ENCODE data around the gene ABCD4. TPM values are rescaled to one million over a fixed set of nuclear protein-coding genes. Genes with fewer than 3 reads are reported as not detected.

The ABCD4 gene
- 61.1 and 63.7 TPM in 2 replicates for total RNA-seq

DNA sequence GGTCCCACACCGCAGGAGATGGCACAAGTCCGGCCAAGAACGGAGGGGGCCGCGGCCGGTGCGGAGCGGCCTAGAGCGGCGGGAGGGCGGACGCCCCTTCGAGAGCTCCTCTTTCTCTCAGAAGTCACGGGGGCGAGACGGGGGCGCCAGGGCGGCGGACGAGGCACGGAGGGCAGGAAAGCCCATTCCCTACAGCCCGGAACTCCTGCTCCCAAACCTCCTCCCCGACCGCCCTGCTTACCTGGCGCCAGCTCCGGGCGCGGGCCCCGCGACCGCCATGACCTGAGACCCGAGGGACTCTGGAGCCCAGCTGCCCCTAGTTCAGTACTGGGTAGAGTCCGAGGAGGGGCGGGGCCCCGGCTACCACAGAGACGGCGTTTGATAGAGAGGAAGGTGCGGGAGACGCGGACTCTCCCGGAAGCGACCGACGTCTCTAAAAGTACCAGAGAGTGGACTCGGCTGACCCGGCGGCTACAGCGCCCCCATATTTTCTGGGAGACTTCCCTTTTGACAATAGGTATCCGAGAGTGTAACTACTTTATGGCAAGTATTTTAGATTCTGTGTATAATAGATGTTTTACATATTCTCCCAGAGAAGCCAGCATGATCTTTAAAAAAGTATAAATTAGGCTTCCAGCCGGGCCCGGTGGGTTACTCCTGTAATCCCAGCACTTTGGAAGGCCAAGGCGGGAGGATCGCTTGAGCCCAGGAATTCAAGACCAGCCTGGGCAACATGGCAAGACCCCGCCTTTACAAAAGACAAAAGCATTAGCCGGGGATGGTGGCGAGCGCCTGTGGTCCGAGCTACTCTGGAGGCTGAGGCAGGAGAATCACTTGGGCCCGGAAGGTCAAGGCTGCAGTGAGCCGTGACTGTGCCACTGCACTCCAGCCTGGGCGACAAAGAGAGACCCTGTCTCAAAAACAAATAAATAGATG is at the start of gene ABCD4:
TSS of gene ABCD4 (minus strand) at position 301 of the 936 bp plus-strand sequence. CDS start at position 279, 22 bp downstream.
- Histone ChIP-seq H3K4me3 (ENCODE audit: low read depth, low read length) (peak within 1 kb of the TSS; percentile 66), H3K27me3 (ENCODE audit: control insufficient read depth, insufficient read depth, low read length) (no peaks in the 10 kb centered on the region), H3K36me3 (ENCODE audit: control insufficient read depth, insufficient read depth, low read length) (no peaks in the 10 kb centered on the region)
- peak; percentile 64 for DNase-seq (ENCODE audit: low read depth)
- TF ChIP-seq, protein P1, sequence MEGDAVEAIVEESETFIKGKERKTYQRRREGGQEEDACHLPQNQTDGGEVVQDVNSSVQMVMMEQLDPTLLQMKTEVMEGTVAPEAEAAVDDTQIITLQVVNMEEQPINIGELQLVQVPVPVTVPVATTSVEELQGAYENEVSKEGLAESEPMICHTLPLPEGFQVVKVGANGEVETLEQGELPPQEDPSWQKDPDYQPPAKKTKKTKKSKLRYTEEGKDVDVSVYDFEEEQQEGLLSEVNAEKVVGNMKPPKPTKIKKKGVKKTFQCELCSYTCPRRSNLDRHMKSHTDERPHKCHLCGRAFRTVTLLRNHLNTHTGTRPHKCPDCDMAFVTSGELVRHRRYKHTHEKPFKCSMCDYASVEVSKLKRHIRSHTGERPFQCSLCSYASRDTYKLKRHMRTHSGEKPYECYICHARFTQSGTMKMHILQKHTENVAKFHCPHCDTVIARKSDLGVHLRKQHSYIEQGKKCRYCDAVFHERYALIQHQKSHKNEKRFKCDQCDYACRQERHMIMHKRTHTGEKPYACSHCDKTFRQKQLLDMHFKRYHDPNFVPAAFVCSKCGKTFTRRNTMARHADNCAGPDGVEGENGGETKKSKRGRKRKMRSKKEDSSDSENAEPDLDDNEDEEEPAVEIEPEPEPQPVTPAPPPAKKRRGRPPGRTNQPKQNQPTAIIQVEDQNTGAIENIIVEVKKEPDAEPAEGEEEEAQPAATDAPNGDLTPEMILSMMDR (IDR thresholded peaks at IDR 0.05; ENCODE audit: insufficient read depth, low read length, poor library complexity, severe bottlenecking): peak; percentile 57

DNA sequence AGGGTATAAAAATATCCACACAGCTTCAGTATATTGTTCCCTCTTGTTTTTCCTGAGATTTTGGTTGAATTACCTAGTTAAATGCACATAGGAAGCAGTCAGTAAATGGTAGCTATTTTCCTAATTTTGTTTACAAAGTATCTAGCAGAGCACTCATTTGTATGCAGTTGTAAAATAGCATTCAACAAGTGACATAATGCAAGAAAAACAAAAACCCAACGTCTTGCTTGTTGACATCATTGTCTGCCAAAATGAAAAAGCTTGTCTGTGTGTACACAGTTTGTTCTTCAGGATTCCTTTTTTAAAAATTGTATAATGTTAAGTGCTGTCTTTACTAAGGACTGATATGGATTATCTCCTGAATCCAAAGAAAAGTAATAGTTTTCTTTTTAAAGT is 48.2 kb upstream of the ABCD4 start:
- Histone ChIP-seq H3K4me3 (ENCODE audit: low read depth, low read length) (no peak overlapping the region), H3K27me3 (ENCODE audit: control insufficient read depth, insufficient read depth, low read length) (peaks cover 28% of the 10 kb centered on the region), H3K36me3 (ENCODE audit: control insufficient read depth, insufficient read depth, low read length) (no peaks in the 10 kb centered on the region)
- TF ChIP-seq, protein P1 (IDR thresholded peaks at IDR 0.05; ENCODE audit: insufficient read depth, low read length, poor library complexity, severe bottlenecking): no peak
- DNase-seq (ENCODE audit: low read depth): no peak

DNA sequence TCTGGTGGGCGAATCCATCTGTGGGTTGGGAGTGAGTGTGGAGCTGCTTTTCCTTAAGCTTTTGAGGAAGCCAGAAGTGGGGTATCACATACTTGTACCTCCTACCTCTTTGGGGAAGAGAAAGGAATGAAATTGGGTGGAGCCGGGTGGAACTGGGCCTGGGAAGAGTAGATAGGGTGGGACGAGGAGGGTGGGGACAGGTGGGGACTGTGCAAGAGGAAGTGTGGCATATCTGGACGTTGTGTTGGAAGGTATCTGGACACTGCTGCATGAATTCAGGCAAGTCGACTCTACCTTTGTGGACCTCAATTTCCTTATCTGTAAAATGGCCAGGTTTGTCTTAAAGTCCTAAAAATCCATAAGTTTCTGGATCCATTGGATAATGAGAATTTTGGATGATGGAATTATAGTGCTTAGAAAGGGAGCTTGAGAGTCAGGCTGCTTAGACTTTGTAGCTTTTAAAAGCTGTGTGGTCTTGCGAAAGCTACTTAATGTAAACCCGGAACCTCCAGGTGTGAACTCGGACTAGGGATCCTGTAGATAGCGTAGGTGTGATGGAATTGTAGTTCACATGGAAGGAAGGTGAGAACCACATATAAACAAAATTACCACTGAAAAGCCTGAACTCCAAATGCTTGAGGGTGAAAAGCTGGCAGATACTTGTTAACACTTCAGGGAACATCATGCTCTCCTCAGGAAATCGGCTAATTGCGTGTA is 47.6 kb upstream of the ABCD4 start:
- Histone ChIP-seq H3K36me3 (ENCODE audit: control insufficient read depth, insufficient read depth, low read length) (no peaks in the 10 kb centered on the region), H3K27me3 (ENCODE audit: control insufficient read depth, insufficient read depth, low read length) (peaks cover 28% of the 10 kb centered on the region), H3K4me3 (ENCODE audit: low read depth, low read length) (no peak overlapping the region)
- no peak for DNase-seq (ENCODE audit: low read depth)
- TF ChIP-seq, protein P1 (IDR thresholded peaks at IDR 0.05; ENCODE audit: insufficient read depth, low read length, poor library complexity, severe bottlenecking): no peak

DNA sequence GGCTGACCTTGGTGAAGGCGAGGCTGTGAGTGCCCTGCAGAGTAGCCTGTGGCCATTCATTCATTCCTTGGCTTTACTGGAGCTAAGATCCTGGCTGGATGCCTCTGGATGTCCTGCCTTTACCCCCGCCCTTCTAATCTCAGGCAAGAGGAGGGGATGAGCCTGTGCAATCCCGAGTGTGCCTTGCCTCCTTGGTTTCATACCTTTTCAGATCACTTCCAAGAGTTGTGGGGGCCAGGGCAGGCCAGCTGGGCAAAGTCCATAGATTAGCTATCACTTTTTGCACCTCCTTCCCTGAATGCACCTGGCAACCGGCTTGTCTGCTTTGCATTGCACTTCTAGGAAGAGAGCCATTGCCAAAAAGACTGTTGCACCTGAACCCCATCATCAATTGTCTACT is 47.0 kb upstream of the ABCD4 start:
- no peak for DNase-seq (ENCODE audit: low read depth)
- Histone ChIP-seq H3K36me3 (ENCODE audit: control insufficient read depth, insufficient read depth, low read length) (no peaks in the 10 kb centered on the region), H3K4me3 (ENCODE audit: low read depth, low read length) (no peak overlapping the region), H3K27me3 (ENCODE audit: control insufficient read depth, insufficient read depth, low read length) (peaks cover 28% of the 10 kb centered on the region)
- TF ChIP-seq, protein P1 (IDR thresholded peaks at IDR 0.05; ENCODE audit: insufficient read depth, low read length, poor library complexity, severe bottlenecking): no peak

DNA sequence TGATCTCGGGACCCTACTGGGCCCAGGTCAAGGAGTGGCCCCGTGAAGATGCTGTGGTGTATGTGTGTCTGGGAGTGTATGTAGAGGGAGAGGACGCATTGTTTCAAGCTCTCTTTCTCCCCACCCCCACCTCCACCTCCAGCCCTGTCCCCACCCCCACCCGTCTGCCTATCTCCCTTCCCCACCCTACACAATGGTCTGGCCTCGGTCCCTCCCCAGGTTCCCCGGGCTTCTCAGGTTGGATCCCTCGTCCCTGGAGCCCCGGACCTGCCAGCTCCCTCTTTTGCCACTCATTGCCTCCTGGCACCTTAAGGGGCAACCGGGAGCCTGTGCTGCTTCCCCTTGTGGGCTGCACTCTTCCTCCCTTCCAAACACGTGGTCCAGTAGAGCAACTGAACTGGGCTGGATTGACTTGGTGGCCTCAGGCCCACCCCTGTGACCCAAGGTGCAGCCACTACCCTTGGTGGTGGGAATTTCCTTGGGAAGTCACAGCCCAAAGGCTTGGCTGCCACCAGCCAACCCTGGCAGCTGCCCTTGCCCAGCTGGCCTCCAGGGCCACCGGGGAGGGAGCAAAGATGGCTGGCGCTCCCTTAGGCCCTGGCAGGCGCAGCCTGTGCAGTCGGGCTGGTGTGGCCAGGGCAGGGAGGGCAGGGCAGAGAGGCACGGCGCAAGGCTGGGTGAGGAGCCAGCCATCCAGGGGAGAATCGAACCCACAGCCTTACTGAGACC is 46.2 kb upstream of the ABCD4 start:
- H3K4me3 ChIP-seq (ENCODE audit: low read depth, low read length): no peak overlapping the region
- no peaks in the 10 kb centered on the region for H3K36me3 ChIP-seq (ENCODE audit: control insufficient read depth, insufficient read depth, low read length)
- peaks cover 28% of the 10 kb centered on the region for H3K27me3 ChIP-seq (ENCODE audit: control insufficient read depth, insufficient read depth, low read length)
- TF ChIP-seq, protein P1 (IDR thresholded peaks at IDR 0.05; ENCODE audit: insufficient read depth, low read length, poor library complexity, severe bottlenecking): no peak
- no peak for DNase-seq (ENCODE audit: low read depth)

All from kidney epithelial cell (primary cell).